ENCODE results near the gene ZBTB43.
"Not testable (repeated sequence)": the region's sequence is repeated elsewhere in the genome, so short reads cannot be mapped to it uniquely, and the experiment has no call there.

ZBTB43 gene

GRCh38 chr9:126804696-126805553 lies at the start of gene ZBTB43:
ZBTB43 (plus strand) TSS chr9:126805040; CDS start chr9:126832510, 27,470 bp downstream.
- H3K36me3 Mint-ChIP-seq = peaks cover 3% of the 10 kb centered on the region
- no peaks in the 10 kb centered on the region for H3K27me3 Mint-ChIP-seq
- H3K27ac Mint-ChIP-seq = peak within 1 kb of the TSS; percentile 98
- H3K4me3 Mint-ChIP-seq = peak within 1 kb of the TSS; percentile 98
- peaks cover 37% of the 10 kb centered on the region for H3K4me1 Mint-ChIP-seq
- no peaks in the 10 kb centered on the region for H3K9me3 Mint-ChIP-seq

DNA sequence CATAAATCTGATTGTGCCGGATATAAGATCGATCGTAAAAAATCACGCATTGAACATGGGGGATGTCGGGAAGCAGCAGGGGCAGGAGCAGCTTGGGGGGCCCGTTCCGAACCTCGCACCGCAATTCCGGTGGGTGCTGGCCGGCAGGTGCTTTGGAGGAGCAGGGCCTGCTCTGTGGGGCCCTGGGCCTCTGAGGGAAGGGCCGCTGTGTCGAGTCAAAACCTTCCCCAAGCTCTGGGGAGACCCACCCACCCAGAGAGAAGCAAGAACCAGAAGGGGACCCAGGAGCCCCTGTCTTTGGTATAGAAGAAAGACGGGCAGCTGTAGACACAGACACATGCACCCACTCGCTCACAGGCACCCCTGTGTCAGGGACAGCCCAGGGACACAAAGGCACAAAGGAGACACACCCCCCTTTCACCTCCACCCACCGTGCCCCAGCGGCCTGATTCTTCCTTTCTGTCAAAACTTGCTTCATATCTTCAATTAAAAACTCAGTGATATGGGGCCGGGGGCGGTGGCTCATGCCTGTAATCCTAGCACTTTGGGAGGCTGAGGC lies 49.4 kb upstream of the ZBTB43 start:
- H3K36me3 Mint-ChIP-seq = no peaks in the 10 kb centered on the region
- H3K27ac Mint-ChIP-seq = no peak overlapping the region
- no peak overlapping the region for H3K4me3 Mint-ChIP-seq
- no peaks in the 10 kb centered on the region for H3K9me3 Mint-ChIP-seq
- no peaks in the 10 kb centered on the region for H3K27me3 Mint-ChIP-seq
- no peaks in the 10 kb centered on the region for H3K4me1 Mint-ChIP-seq

DNA sequence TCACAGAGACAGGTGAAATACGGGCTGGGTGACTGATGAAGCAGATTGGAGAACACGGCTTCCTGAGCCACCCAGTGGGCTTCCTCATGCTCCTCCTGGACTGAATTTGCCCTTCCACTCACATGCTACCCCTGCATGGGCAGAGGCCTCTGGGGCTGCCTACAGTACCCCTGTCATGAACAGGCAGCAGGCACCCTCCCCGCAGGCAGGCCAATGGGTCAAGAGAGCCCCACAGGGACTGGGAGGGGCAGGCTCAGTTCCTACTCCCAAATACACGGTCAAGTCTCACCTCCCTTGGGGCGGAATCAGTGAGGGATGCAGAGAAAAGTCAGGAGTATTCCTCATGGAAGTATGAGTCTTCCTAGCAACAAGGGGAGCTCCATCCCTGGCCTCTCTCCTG lies 48.6 kb upstream of the ZBTB43 start:
- no peaks in the 10 kb centered on the region for H3K9me3 Mint-ChIP-seq
- no peak overlapping the region for H3K4me3 Mint-ChIP-seq
- H3K36me3 Mint-ChIP-seq = no peaks in the 10 kb centered on the region
- no peaks in the 10 kb centered on the region for H3K27me3 Mint-ChIP-seq
- no peak overlapping the region for H3K27ac Mint-ChIP-seq
- H3K4me1 Mint-ChIP-seq = no peaks in the 10 kb centered on the region

DNA sequence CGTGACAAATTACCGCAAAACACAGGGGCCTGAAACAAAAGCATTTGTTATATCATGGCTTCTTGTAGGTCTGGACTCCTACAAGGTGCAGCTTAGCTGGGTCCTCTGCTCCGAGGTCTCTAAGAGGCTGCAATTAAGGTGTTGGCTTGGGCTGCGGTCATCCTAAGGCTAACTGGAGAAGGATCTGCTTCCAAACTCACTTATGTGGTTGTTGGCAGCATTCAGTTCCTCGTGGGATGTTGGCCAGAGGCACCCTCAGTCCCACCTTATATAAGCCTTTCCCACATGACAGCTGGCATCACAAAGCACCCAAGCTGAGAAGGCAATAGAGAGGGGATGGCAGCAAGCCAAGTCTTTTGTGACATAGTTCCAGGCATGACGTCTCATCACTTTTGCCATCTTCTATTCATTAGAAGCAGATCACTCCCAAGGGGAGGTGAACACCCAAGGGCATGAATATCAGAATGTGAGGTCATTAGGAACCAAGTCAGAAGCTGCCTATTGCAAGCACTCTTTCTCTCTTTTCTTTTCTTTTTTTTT lies 47.9 kb upstream of the ZBTB43 start:
- no peaks in the 10 kb centered on the region for H3K36me3 Mint-ChIP-seq
- H3K4me3 Mint-ChIP-seq = no peak overlapping the region
- no peaks in the 10 kb centered on the region for H3K9me3 Mint-ChIP-seq
- no peaks in the 10 kb centered on the region for H3K27me3 Mint-ChIP-seq
- H3K27ac Mint-ChIP-seq = no peak overlapping the region
- H3K4me1 Mint-ChIP-seq = no peaks in the 10 kb centered on the region

DNA sequence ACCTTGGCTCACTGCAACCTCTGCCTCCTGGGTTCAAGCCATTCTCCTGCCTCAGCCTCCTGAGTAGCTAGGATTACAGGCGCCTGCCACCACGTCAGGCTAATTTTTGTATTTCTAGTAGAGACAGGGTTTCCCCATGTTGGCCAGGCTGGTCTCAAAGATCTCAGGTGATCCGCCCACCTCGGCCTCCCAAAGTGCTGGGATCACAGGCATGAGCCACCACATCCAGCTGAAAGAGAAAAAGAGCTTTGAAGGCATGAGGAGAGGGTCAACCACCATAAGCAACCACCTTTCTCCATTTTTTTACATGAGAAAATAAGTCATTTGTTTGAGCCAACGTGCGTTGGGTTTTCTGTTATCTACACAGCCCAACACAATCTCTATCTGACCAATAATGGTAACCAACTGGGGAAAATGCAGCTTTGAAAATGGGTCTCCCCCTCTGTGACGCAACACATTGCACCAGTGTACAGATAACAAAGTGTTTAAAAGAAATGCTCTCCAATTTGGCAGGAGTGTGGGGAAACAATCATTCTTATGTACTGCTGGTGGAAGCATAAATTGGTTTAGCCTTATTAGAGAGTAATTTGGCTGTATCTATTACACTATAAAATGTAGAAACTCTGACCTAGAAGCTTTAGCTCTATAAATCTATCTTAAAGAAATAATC lies 45.8 kb upstream of the ZBTB43 start:
- Mint-ChIP-seq H3K4me3 (no peak overlapping the region), H3K9me3 (no peaks in the 10 kb centered on the region), H3K36me3 (no peaks in the 10 kb centered on the region), H3K27me3 (no peaks in the 10 kb centered on the region), H3K4me1 (no peaks in the 10 kb centered on the region), H3K27ac (no peak overlapping the region)

GRCh38 chr9:126761274-126761673 lies 43.6 kb upstream of the ZBTB43 start:
- no peaks in the 10 kb centered on the region for H3K4me1 Mint-ChIP-seq
- no peaks in the 10 kb centered on the region for H3K27me3 Mint-ChIP-seq
- no peaks in the 10 kb centered on the region for H3K36me3 Mint-ChIP-seq

DNA sequence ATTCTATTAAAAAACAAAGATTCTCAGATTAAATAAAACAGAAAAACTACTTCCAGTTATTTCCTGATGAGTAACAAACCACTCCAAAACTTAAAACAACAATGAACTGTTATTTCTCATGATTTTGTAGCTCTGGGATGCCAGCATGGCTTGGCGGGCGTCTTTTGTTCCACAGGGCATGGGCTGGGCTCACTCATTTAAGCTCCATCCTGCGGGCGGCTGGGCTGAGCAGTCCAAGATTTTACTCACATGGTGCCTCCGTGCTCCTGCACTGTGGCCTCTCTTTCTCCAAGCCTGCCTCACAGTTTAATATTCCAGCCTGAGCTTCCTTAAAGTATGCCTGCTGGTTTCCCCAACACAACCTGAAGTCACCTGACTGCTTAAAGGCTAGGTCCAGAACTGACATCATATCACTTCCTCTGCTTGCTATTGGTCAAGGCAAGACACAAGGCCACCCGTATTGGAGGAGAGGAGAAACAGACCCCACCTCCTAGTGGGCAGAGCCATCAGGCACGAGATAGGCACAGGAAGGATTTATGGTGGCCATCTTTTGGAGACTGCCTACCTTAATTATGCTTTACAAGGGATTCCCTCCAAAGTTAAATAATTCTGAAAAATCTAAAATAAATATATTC lies 41.6 kb upstream of the ZBTB43 start:
- no peak overlapping the region for H3K4me3 Mint-ChIP-seq
- H3K4me1 Mint-ChIP-seq = no peaks in the 10 kb centered on the region
- H3K9me3 Mint-ChIP-seq = no peaks in the 10 kb centered on the region
- H3K36me3 Mint-ChIP-seq = no peaks in the 10 kb centered on the region
- H3K27ac Mint-ChIP-seq = no peak overlapping the region
- no peaks in the 10 kb centered on the region for H3K27me3 Mint-ChIP-seq

More at GRCh38 chr9:126761274-126761673, 43.6 kb upstream of the ZBTB43 start:
- Mint-ChIP-seq H3K9me3 (no peaks in the 10 kb centered on the region), H3K27ac (no peak overlapping the region), H3K4me3 (no peak overlapping the region)

- no peak overlapping the region for H3K4me3 Mint-ChIP-seq
- H3K27ac Mint-ChIP-seq = no peak overlapping the region
- H3K36me3 Mint-ChIP-seq = no peaks in the 10 kb centered on the region
- H3K4me1 Mint-ChIP-seq = no peaks in the 10 kb centered on the region
- H3K9me3 Mint-ChIP-seq = no peaks in the 10 kb centered on the region
- H3K27me3 Mint-ChIP-seq = peaks cover 4% of the 10 kb centered on the region
These were observed 31.7 kb upstream of the ZBTB43 start for GRCh38 chr9:126773004-126773607.

DNA sequence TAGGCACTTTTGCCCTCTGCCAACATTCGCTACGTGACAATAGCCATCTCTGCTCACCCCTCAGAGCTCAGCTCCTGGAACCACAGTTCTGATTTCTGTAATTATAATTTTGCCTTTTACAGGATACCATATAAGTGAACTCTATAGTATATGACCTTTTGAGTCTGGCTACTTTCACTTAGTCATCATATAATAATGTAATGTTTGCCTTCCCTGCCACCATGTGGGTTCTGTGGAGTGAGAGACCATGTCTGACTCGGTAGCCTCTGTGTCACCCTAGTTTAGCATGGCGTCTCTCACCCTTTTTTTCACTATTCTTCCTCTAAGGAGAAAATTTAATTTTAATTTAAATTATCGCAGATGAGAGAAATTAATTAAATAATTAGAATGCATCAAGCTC lies 28.9 kb upstream of the ZBTB43 start:
- no peak overlapping the region for H3K4me3 Mint-ChIP-seq
- no peaks in the 10 kb centered on the region for H3K9me3 Mint-ChIP-seq
- H3K36me3 Mint-ChIP-seq = no peaks in the 10 kb centered on the region
- no peak overlapping the region for H3K27ac Mint-ChIP-seq
- H3K27me3 Mint-ChIP-seq = peaks cover 9% of the 10 kb centered on the region
- H3K4me1 Mint-ChIP-seq = no peaks in the 10 kb centered on the region

DNA sequence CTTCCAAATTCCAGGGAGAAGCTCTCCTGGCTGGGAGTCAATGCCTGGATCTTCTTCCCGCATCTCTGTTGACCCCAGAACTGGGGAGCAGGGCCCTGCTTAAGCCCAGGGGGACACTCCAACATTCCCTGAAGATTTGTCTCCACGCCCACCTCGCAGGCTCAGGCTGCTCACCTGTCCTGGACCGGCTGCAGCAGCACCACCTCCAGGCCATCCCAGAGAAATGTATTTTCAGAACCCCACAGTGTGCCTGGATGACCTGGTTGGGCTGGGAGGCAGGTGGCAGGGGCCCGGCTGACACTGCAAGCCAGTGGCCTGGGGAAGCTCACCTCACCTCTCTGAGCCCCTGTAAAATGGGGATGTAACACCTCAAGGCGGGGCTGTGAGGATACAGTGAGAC lies 27.1 kb upstream of the ZBTB43 start:
- H3K4me1 Mint-ChIP-seq = no peaks in the 10 kb centered on the region
- no peaks in the 10 kb centered on the region for H3K36me3 Mint-ChIP-seq
- H3K9me3 Mint-ChIP-seq = no peaks in the 10 kb centered on the region
- no peak overlapping the region for H3K4me3 Mint-ChIP-seq
- no peak overlapping the region for H3K27ac Mint-ChIP-seq
- peaks cover 10% of the 10 kb centered on the region for H3K27me3 Mint-ChIP-seq

DNA sequence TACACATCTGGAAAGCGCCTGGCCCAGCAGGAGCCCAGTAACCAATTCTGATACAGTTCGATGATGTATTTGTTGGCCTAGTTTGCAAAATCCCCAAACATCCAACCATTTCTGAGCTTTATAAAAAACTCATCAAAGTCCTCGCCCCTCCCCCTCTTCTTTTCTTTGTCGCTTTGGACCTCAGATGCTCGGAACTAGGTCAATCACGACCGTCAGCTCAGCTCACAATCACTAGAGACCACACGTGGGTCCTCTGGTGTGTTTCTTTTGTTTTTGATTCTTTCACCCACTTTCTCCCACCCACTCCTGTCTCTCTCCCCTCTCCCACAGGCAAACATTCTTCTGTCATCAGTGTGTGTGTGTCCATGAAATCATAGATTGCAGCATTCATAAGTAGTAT lies 26.7 kb upstream of the ZBTB43 start:
- no peaks in the 10 kb centered on the region for H3K36me3 Mint-ChIP-seq
- H3K4me1 Mint-ChIP-seq = no peaks in the 10 kb centered on the region
- H3K27me3 Mint-ChIP-seq = peaks cover 10% of the 10 kb centered on the region
- no peak overlapping the region for H3K27ac Mint-ChIP-seq
- H3K4me3 Mint-ChIP-seq = no peak overlapping the region
- no peaks in the 10 kb centered on the region for H3K9me3 Mint-ChIP-seq

- not testable (repeated sequence) for H3K4me1 Mint-ChIP-seq, H3K4me3 Mint-ChIP-seq, H3K9me3 Mint-ChIP-seq, H3K27ac Mint-ChIP-seq, H3K36me3 Mint-ChIP-seq
- H3K27me3 Mint-ChIP-seq = peaks cover 10% of the 10 kb centered on the region
These were observed 26.1 kb upstream of the ZBTB43 start for GRCh38 chr9:126778696-126779095.

GRCh38 chr9:126781186-126782052 lies 23.4 kb upstream of the ZBTB43 start:
- Mint-ChIP-seq H3K4me1 (no peaks in the 10 kb centered on the region), H3K27me3 (peaks cover 8% of the 10 kb centered on the region), H3K36me3 (no peaks in the 10 kb centered on the region), H3K27ac (peak overlapping the region; percentile 30), H3K4me3 (no peak overlapping the region), H3K9me3 (no peaks in the 10 kb centered on the region)

GRCh38 chr9:126782053-126782388 lies 22.8 kb upstream of the ZBTB43 start:
- Mint-ChIP-seq H3K27me3 (peaks cover 12% of the 10 kb centered on the region), H3K4me1 (no peaks in the 10 kb centered on the region), H3K4me3 (no peak overlapping the region), H3K9me3 (no peaks in the 10 kb centered on the region), H3K27ac (peak overlapping the region; percentile 30), H3K36me3 (no peaks in the 10 kb centered on the region)

DNA sequence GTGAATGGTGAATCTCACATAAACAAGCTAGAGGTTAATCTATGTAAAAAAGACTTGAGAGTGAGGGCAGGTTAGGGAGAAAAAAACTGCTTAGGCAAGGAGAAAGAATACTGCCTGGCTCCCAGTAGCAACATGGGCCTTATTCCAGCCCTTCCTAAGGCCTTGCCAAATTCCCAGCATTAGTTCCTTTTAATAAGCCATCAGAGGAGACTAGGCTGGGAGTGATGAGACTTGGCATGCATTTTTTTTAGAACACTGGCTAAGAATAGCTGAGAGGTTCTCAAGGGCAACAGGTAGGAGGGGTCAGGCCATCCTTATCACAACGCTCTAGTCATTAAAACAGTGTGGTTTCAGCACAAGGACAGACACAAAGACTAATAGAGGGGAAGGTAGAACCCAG lies 20.9 kb upstream of the ZBTB43 start:
- no peaks in the 10 kb centered on the region for H3K4me1 Mint-ChIP-seq
- no peaks in the 10 kb centered on the region for H3K36me3 Mint-ChIP-seq
- H3K27me3 Mint-ChIP-seq = peaks cover 8% of the 10 kb centered on the region
- no peak overlapping the region for H3K4me3 Mint-ChIP-seq
- H3K9me3 Mint-ChIP-seq = no peaks in the 10 kb centered on the region
- no peak overlapping the region for H3K27ac Mint-ChIP-seq
